Kidney (tissue), 14 donors: Measurements from ENCODE around the gene CHERP. TPM values are rescaled to one million over a fixed set of nuclear protein-coding genes. Genes with fewer than 3 reads are reported as not detected.
A peak's percentile ranks its signal among the peaks of the same experiment; 100 is the strongest.
"Not testable (repeated sequence)": the region's sequence is repeated elsewhere in the genome, so short reads cannot be mapped to it uniquely, and the experiment has no call there.

Experiments
- DNase-seq, 5 donors: peaks; one replicate each; pipeline ENCODE4 v3.0.0-alpha.2; 2013 to 2020
- FAIRE-seq: peaks from 2 replicates; lab custom pipeline; 2012; peaks lifted over from hg19 to GRCh38; lab: Jason Lieb, UNC
- H3K27ac ChIP-seq, 2 donors: one replicate each; pipeline ENCODE4 v1.7.0; 2013; ENCODE audit warnings: low read depth in 2 of 2, low read length in 2 of 2, inconsistent platforms in 1 of 2
- H3K27me3 ChIP-seq: one replicate; pipeline ENCODE4 v1.7.1; 2013; ENCODE audit warnings: low read length, inconsistent platforms; ENCODE audit not compliant: control insufficient read depth, insufficient read depth
- H3K36me3 ChIP-seq, 3 donors: one replicate each; pipeline versions ENCODE4 v1.7.0 to v1.7.1; 2013; ENCODE audit warnings: low read length in 3 of 3, control low read depth in 1 of 3, inconsistent platforms in 1 of 3; ENCODE audit not compliant: insufficient read depth in 3 of 3, control insufficient read depth in 2 of 3
- H3K4me1 ChIP-seq, 3 donors: one replicate each; pipeline versions ENCODE4 v1.7.0 to v1.7.1; 2013; ENCODE audit warnings: low read length in 3 of 3, inconsistent platforms in 1 of 3, low read depth in 1 of 3; ENCODE audit not compliant: control insufficient read depth in 2 of 3, insufficient read depth in 2 of 3
- H3K4me3 ChIP-seq, 3 donors: one replicate each; pipeline versions ENCODE4 v1.7.0 to v1.8.1; 2013; ENCODE audit warnings: low read length in 3 of 3, control low read depth in 1 of 3, inconsistent platforms in 1 of 3
- H3K9ac ChIP-seq, 3 donors: one replicate each; pipeline versions ENCODE4 v1.7.0 to v1.7.1; 2013; ENCODE audit warnings: low read length in 3 of 3, control low read depth in 1 of 3, inconsistent platforms in 1 of 3
- H3K9me3 ChIP-seq, 3 donors: one replicate each; pipeline versions ENCODE4 v1.7.0 to v1.7.1; 2013; ENCODE audit warnings: low read length in 3 of 3, control low read depth in 1 of 3, inconsistent platforms in 1 of 3; ENCODE audit not compliant: control insufficient read depth in 2 of 3, insufficient read depth in 1 of 3
- CTCF ChIP-seq: IDR thresholded peaks from 3 replicates; pipeline ENCODE4 v1.5.1; 2012; ENCODE audit warnings: mild to moderate bottlenecking, moderate library complexity, borderline replicate concordance; ENCODE audit not compliant: insufficient read depth; ENCODE audit errors: extremely low read depth
- intact Hi-C: fragments of 100-400 bp; cut with DNase I; formaldehyde crosslinking; loops from one replicate; pipeline ENCODE4 v1.11.1; 2022
- polyA plus RNA-seq: library from polyadenylated mRNA; stranded (reverse); fragments of 350-450 nt; fragmentation: Illumina TruSeq; extraction: RNeasy Lipid Tissue Mini Kit (QIAGEN cat#74804); gene quantifications from one replicate; pipeline ENCODE4 v1.2.3, GENCODE V29; 2014; ENCODE audit warnings: low read depth, low replicate concordance; ENCODE audit not compliant: insufficient read depth
- total RNA-seq: library from RNA; stranded (reverse); fragmentation: NEBNext Ultra II Directional; extraction: Animal tissue kit (Norgen Biotek cat#: 25700); gene quantifications from one replicate; pipeline ENCODE4 v1.2.1, GENCODE V29; 2021
- donor health status: control.
- donor health status: control.
- donor health status: control.
- donor health status: control.
- donor health status: control.
- donor health status: DM: yes; HTN: yes; CAD: no.
- donor health status: Normal renal cell carcinoma (clear cell type).

CHERP gene
- total and polyA plus RNA-seq, 2 donors from 2014 or later = 14.6 to 37.2 TPM

GRCh38 chr19:16497042-16497441 lies 45.2 kb downstream of the CHERP start:
- H3K27ac ChIP-seq = no peak overlapping the region
- peaks cover 0 to 4% (median 0%) of the 10 kb centered on the region in 3 donors for H3K4me1 ChIP-seq
- H3K4me3 ChIP-seq = peak overlapping the region; percentile 77 to 86 (median 79)
- intact Hi-C loops = no loop called here
- H3K9ac ChIP-seq = peak overlapping the region in 1 of 3 donors; percentile 48
- no peak for TF ChIP-seq CTCF
- no peak for DNase-seq
- no peak for FAIRE-seq
- no peaks in the 10 kb centered on the region for H3K9me3 ChIP-seq
- no peaks in the 10 kb centered on the region for H3K36me3 ChIP-seq
- no peaks in the 10 kb centered on the region for H3K27me3 ChIP-seq

GRCh38 chr19:16496613-16496983 lies 45.6 kb downstream of the CHERP start:
- H3K36me3 ChIP-seq = no peaks in the 10 kb centered on the region
- H3K27me3 ChIP-seq = no peaks in the 10 kb centered on the region
- intact Hi-C loops = no loop called here
- no peak for FAIRE-seq
- peak in 1 of 5 donors; percentile 63 for DNase-seq
- H3K9ac ChIP-seq = peak overlapping the region; percentile 41 to 67 (median 48)
- no peaks in the 10 kb centered on the region for H3K9me3 ChIP-seq
- H3K4me3 ChIP-seq = peak overlapping the region; percentile 77 to 86 (median 79)
- H3K27ac ChIP-seq = peak overlapping the region; percentile 17 to 32
- peaks cover 0 to 4% (median 0%) of the 10 kb centered on the region in 3 donors for H3K4me1 ChIP-seq
- no peak for TF ChIP-seq CTCF

- TF ChIP-seq CTCF = peak; percentile 5
- peak within 1 kb of the TSS; percentile 77 to 86 (median 79) for H3K4me3 ChIP-seq
- intact Hi-C loops = no loop called here
- no peaks in the 10 kb centered on the region for H3K27me3 ChIP-seq
- DNase-seq = peak; percentile 98 to 100 (median 99)
- H3K4me1 ChIP-seq = peaks cover 0 to 4% (median 0%) of the 10 kb centered on the region in 3 donors
- H3K9me3 ChIP-seq = no peaks in the 10 kb centered on the region
- no peaks in the 10 kb centered on the region for H3K36me3 ChIP-seq
- peak; percentile 89 for FAIRE-seq
- H3K9ac ChIP-seq = peak within 1 kb of the TSS; percentile 41 to 67 (median 48)
- peak within 1 kb of the TSS; percentile 32 to 47 for H3K27ac ChIP-seq
Measured at GRCh38 chr19:16495982-16496612, 46.1 kb downstream of the CHERP start, which contains the start of the genes C19orf44 and CALR3. C19orf44 (plus strand) TSS chr19:16496394; CDS start chr19:16500793, 4,399 bp downstream. CALR3 (minus strand) TSS chr19:16496167; CDS start chr19:16496129, 38 bp downstream.

GRCh38 chr19:16486476-16486875 lies 55.8 kb downstream of the CHERP start:
- intact Hi-C loops, H3K9me3 ChIP-seq, H3K4me3 ChIP-seq, FAIRE-seq, H3K4me1 ChIP-seq, H3K27ac ChIP-seq, DNase-seq, H3K9ac ChIP-seq, H3K27me3 ChIP-seq, H3K36me3 ChIP-seq: not testable (repeated sequence)
